CD4-positive, CD25-positive, alpha-beta regulatory T cell (primary cell): ENCODE measurements around the gene KLF11. TPM values are rescaled to one million over a fixed set of nuclear protein-coding genes. Genes with fewer than 3 reads are reported as not detected.
A peak's percentile ranks its signal among the peaks of the same experiment; 100 is the strongest.

ENCODE experiments used
- ATAC-seq, 2 donors: fragments of 150-1000 bp; cut with Tn5 transposase; one replicate each; pipeline ENCODE4 v1.10.0; 2021; ENCODE audit warnings: low read depth in 2 of 2, moderate number of reproducible peaks in 2 of 2, moderate library complexity in 1 of 2
- DNase-seq, 3 donors: peaks; one replicate each; pipeline versions ENCODE4 v3.0.0 to v3.0.0-alpha.2; 2012 to 2022; ENCODE audit warnings: mixed read lengths in 1 of 3
- H3K27ac ChIP-seq: one replicate; pipeline ENCODE4 v1.7.0; 2013; ENCODE audit warnings: mild to moderate bottlenecking, low read length; ENCODE audit not compliant: insufficient read depth, poor library complexity, severe bottlenecking
- H3K27me3 ChIP-seq: one replicate; pipeline ENCODE4 v1.7.0; 2013; ENCODE audit warnings: low read length; ENCODE audit not compliant: control insufficient read depth, insufficient read depth
- H3K36me3 ChIP-seq: one replicate; pipeline ENCODE4 v1.7.0; 2013; ENCODE audit warnings: mild to moderate bottlenecking, low read length, moderate library complexity; ENCODE audit not compliant: control insufficient read depth, insufficient read depth
- H3K4me1 ChIP-seq: 2 replicates; pipeline ENCODE4 v1.7.0; 2013; ENCODE audit warnings: mild to moderate bottlenecking, low read length; ENCODE audit not compliant: insufficient read depth, control insufficient read depth, poor library complexity, severe bottlenecking
- H3K4me3 ChIP-seq: one replicate; pipeline ENCODE4 v1.7.0; 2013; ENCODE audit warnings: low read depth, mild to moderate bottlenecking, low read length, moderate library complexity
- H3K9me3 ChIP-seq, 2 experiments: 1 replicate in 1 of 2; 2 replicates in 1 of 2; pipeline ENCODE4 v1.7.0; 2013; ENCODE audit warnings: low read length in 2 of 2, mild to moderate bottlenecking in 1 of 2, moderate library complexity in 1 of 2; ENCODE audit not compliant: control insufficient read depth in 2 of 2
- H3K27ac Mint-ChIP-seq, 3 donors: one replicate each; pipeline ENCODE4 v1.8.0; 2020 to 2022; ENCODE audit warnings: mild to moderate bottlenecking in 3 of 3, mixed read lengths in 3 of 3, moderate library complexity in 2 of 3
- H3K27me3 Mint-ChIP-seq: one replicate; pipeline ENCODE4 v1.8.0; 2022; ENCODE audit warnings: mild to moderate bottlenecking, mixed read lengths
- H3K36me3 Mint-ChIP-seq: one replicate; pipeline ENCODE4 v1.8.0; 2020; ENCODE audit warnings: mixed read lengths
- H3K4me1 Mint-ChIP-seq, 4 donors: one replicate each; pipeline ENCODE4 v1.8.0; 2020 to 2022; ENCODE audit warnings: mixed read lengths in 4 of 4, mild to moderate bottlenecking in 1 of 4
- H3K4me3 Mint-ChIP-seq, 4 donors: one replicate each; pipeline ENCODE4 v1.8.0; 2020 to 2022; ENCODE audit warnings: mild to moderate bottlenecking in 4 of 4, mixed read lengths in 4 of 4, moderate library complexity in 3 of 4
- H3K9me3 Mint-ChIP-seq, 7 donors: one replicate each; pipeline ENCODE4 v1.8.0; 2020 to 2022; ENCODE audit warnings: mixed read lengths in 7 of 7, mild to moderate bottlenecking in 3 of 7, moderate library complexity in 2 of 7
- polyA plus RNA-seq, 4 donors: library from polyadenylated mRNA; unstranded; fragments of 300-500 nt; fragmentation: Illumina TruSeq; gene quantifications; one replicate each; pipeline ENCODE4 v1.2.3, GENCODE V29; 2021
- total RNA-seq: library from RNA; stranded (reverse); gene quantifications from one replicate; pipeline ENCODE4 v1.2.3, GENCODE V29; 2022

The KLF11 gene
- total and polyA plus RNA-seq, 5 donors from 2014 or later, result 5.9 to 38.9 (median 11.8) TPM

DNA sequence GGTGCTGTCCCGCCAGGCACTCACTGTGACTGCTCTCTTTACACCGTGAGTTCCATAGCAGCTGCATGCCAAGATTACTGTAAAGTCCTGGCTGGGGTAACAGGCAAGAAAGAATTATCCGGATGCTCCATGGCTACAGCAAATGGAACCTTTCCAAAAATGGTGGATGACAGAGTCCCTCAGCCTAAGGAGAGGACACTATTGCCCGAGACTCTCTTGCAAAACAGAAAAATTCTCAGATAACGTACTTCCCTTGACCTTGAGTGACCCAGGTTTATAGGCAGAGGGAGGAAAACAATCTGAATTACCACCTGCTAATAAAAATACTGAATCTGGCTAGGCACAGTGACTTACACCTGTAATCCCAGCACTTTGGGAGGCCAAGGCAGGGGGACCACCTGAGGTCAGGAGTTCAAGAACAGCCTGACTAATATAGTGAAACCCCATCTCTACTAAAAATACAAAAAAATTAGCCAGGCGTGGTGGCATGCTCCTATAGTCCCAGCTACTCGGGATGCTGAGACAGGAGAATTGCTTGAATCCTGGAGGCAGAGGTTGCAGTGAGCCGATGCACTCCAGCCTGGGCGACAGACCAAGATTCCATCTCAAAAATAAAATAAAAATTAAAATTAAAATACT is 32.3 kb downstream of the KLF11 start:
- H3K36me3 ChIP-seq, result no peaks in the 10 kb centered on the region
- H3K4me3 ChIP-seq, result no peak overlapping the region
- no peaks in the 10 kb centered on the region for H3K9me3 ChIP-seq
- H3K36me3 Mint-ChIP-seq, result no peaks in the 10 kb centered on the region
- DNase-seq (no peak), ATAC-seq (no peak)
- H3K4me1 ChIP-seq, result peaks cover 19% of the 10 kb centered on the region
- no peaks in the 10 kb centered on the region for H3K9me3 Mint-ChIP-seq
- H3K27ac Mint-ChIP-seq, result no peak overlapping the region
- peaks cover 5 to 18% (median 10%) of the 10 kb centered on the region in 4 donors for H3K4me1 Mint-ChIP-seq
- peaks cover 67% of the 10 kb centered on the region for H3K27me3 Mint-ChIP-seq
- H3K27me3 ChIP-seq, result peaks cover 20% of the 10 kb centered on the region
- H3K27ac ChIP-seq, result no peak overlapping the region
- no peak overlapping the region for H3K4me3 Mint-ChIP-seq

DNA sequence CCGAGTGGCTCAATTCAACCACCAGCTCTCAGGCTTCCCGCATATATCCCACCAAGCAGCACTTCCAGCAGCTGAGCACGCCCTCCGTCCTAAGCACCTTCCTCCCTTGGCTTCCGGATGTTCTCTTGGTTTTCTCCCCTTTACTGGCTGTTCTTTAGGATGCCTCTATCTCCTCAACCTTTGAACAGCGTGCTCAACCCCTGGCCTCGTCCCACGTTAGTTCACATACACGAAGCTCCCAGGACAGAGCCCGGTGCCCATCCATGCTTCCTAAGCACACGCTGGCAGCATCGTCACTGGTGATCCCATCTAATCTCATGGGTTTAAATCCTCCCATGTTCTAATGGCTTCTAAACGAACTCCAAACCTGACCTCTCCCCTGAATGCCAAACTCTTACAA is 33.2 kb downstream of the KLF11 start:
- DNase-seq, result no peak
- ATAC-seq, result no peak
- Histone ChIP-seq H3K36me3 (no peaks in the 10 kb centered on the region), H3K27me3 (peaks cover 25% of the 10 kb centered on the region), H3K4me1 (peaks cover 27% of the 10 kb centered on the region), H3K27ac (no peak overlapping the region), H3K9me3 (no peaks in the 10 kb centered on the region), H3K4me3 (no peak overlapping the region)
- peaks cover 70% of the 10 kb centered on the region for H3K27me3 Mint-ChIP-seq
- H3K9me3 Mint-ChIP-seq, result no peaks in the 10 kb centered on the region
- H3K4me3 Mint-ChIP-seq, result no peak overlapping the region
- H3K36me3 Mint-ChIP-seq, result no peaks in the 10 kb centered on the region
- H3K27ac Mint-ChIP-seq, result no peak overlapping the region
- peaks cover 9 to 25% (median 15%) of the 10 kb centered on the region in 4 donors for H3K4me1 Mint-ChIP-seq

DNA sequence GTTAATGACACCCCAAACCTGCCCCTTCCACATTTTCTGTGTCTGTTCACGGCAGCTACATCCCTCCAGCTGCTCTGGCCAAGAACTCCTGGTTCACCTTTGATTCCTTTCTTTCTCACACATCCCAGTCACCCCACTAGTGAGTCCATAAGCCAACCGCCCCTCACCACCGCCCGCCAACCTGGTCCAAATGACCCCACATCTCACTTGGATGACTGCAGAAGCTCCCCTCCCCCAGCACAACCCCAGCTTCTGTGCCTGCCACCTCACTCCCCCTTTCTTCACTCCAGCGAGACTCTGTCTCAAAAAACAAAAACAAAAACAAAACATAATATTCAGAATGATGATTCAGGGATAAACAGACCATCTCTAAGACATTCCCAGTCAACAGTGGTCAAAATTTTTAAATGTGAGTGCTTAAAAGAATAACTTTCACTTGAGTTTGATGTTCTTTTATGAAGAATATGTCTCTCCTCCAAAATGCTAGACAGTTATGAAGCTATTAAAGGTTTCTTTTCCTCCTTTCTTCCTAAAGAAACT is 33.7 kb downstream of the KLF11 start:
- peaks cover 75% of the 10 kb centered on the region for H3K27me3 Mint-ChIP-seq
- peak overlapping the region in 1 of 4 donors; percentile 61 for H3K4me3 Mint-ChIP-seq

DNA sequence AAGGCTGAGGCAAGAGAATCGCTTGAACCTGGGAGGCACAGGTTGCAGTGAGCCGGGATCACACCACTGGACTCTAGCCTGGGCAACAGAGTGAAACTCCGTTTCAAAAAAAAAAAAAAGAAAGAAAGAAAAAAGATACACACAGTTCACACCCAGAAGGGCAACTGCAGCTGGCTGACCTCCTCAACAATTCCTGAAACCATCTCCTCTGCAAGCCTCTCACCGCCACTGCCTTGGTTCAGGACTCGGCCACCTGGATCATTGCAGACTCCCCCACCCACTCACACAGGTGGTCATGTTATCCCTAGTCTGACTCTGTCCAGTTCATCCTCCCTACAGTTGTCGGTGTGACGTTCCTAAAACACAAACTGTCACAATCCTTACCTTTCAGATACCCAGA is 34.7 kb downstream of the KLF11 start:
- DNase-seq (no peak), ATAC-seq (no peak)
- Mint-ChIP-seq H3K36me3 (no peaks in the 10 kb centered on the region), H3K27ac (no peak overlapping the region), H3K9me3 (peaks cover 0 to 1% (median 0%) of the 10 kb centered on the region in 7 donors), H3K4me3 (peak overlapping the region; percentile 16 to 88 (median 28)), H3K4me1 (peaks cover 6 to 21% (median 14%) of the 10 kb centered on the region in 4 donors), H3K27me3 (peaks cover 72% of the 10 kb centered on the region)
- Histone ChIP-seq H3K4me1 (peaks cover 23% of the 10 kb centered on the region), H3K4me3 (no peak overlapping the region), H3K27me3 (peaks cover 27% of the 10 kb centered on the region), H3K9me3 (no peaks in the 10 kb centered on the region), H3K36me3 (no peaks in the 10 kb centered on the region), H3K27ac (no peak overlapping the region)

More for the DNA sequence above, 33.7 kb downstream of the KLF11 start:
- Histone ChIP-seq H3K4me3 (no peak overlapping the region), H3K9me3 (no peaks in the 10 kb centered on the region), H3K27me3 (peaks cover 25% of the 10 kb centered on the region), H3K36me3 (no peaks in the 10 kb centered on the region), H3K27ac (no peak overlapping the region), H3K4me1 (peaks cover 28% of the 10 kb centered on the region)
- peaks cover 0 to 1% (median 0%) of the 10 kb centered on the region in 7 donors for H3K9me3 Mint-ChIP-seq
- H3K4me1 Mint-ChIP-seq, result peaks cover 9 to 25% (median 15%) of the 10 kb centered on the region in 4 donors
- H3K27ac Mint-ChIP-seq, result no peak overlapping the region
- no peak for ATAC-seq
- no peak for DNase-seq
- H3K36me3 Mint-ChIP-seq, result no peaks in the 10 kb centered on the region

DNA sequence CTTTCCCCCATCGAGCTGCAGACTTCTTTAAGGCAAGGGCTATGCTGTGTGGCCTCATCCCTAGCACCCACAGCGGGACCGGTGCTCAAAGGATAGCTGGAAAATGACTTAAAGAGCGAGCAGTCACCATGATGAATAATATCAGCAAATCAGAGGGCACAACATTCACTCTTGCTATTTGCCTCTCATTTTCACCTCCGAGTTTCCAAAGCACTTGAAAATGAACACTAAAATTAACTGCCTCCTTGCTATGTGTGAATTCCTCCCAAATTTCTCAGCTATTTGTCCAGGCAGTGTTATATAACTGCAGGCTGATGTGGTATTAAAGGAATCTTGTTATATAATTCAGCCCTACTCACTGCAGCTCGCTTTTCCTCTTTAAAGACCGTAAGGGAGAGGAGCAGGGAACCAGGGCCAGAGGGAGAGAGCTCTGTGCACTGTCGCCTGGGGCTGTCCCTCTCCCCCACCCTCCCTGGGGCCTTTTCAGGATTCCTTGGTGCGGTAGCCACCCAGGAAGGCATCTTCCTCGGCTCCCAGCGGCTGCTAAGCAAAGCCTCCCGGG is 35.4 kb downstream of the KLF11 start:
- H3K36me3 Mint-ChIP-seq, result no peaks in the 10 kb centered on the region
- Histone ChIP-seq H3K27ac (no peak overlapping the region), H3K4me3 (no peak overlapping the region), H3K27me3 (peaks cover 33% of the 10 kb centered on the region), H3K36me3 (no peaks in the 10 kb centered on the region), H3K4me1 (peaks cover 23% of the 10 kb centered on the region), H3K9me3 (no peaks in the 10 kb centered on the region)
- H3K4me1 Mint-ChIP-seq, result peaks cover 6 to 22% (median 15%) of the 10 kb centered on the region in 4 donors
- H3K27me3 Mint-ChIP-seq, result peaks cover 75% of the 10 kb centered on the region
- H3K4me3 Mint-ChIP-seq, result peak overlapping the region; percentile 86 to 92 (median 87)
- no peak overlapping the region for H3K27ac Mint-ChIP-seq
- ATAC-seq (no peak), DNase-seq (no peak)
- H3K9me3 Mint-ChIP-seq, result peaks cover 0 to 1% (median 0%) of the 10 kb centered on the region in 7 donors

DNA sequence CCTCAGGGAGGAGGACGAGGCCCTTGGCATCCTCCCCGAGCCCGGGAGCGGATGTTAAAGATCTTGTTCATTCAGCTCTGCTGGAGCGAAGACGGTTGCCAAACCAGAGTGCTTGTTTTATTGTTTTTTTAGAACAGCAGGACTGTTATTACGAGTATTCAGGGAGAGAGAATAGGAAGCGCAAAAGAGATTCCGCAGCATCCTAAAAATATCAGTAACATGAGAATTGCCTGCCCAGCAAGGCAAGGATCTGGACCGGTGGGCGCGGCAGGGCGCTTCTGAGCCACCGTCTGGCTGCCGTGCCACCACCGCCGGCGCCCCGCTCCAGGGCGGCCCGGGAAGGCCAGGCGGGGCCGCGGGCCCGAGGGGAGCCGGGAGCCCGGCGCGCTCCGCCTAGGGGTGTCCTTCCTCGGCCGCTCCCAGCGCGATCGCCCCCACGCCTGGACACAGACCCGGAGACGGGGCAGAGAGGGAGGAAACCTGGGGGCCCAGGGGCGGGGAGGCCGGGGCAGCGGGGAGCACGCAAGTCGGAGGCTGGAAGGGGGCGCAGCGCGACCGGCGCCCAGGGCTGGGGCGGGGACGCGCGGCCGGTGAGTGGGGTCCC is 36.0 kb downstream of the KLF11 start:
- Histone ChIP-seq H3K36me3 (no peaks in the 10 kb centered on the region), H3K27me3 (peaks cover 39% of the 10 kb centered on the region), H3K9me3 (no peaks in the 10 kb centered on the region), H3K27ac (no peak overlapping the region), H3K4me3 (no peak overlapping the region), H3K4me1 (peaks cover 23% of the 10 kb centered on the region)
- H3K27ac Mint-ChIP-seq, result peak overlapping the region in 1 of 3 donors; percentile 66
- peaks cover 75% of the 10 kb centered on the region for H3K27me3 Mint-ChIP-seq
- peak overlapping the region; percentile 86 to 92 (median 87) for H3K4me3 Mint-ChIP-seq
- peaks cover 0 to 1% (median 0%) of the 10 kb centered on the region in 7 donors for H3K9me3 Mint-ChIP-seq
- H3K4me1 Mint-ChIP-seq, result peaks cover 6 to 22% (median 15%) of the 10 kb centered on the region in 4 donors
- ATAC-seq (peak in 1 of 2 donors; percentile 40), DNase-seq (peak in 1 of 3 donors; percentile 42)
- no peaks in the 10 kb centered on the region for H3K36me3 Mint-ChIP-seq

DNA sequence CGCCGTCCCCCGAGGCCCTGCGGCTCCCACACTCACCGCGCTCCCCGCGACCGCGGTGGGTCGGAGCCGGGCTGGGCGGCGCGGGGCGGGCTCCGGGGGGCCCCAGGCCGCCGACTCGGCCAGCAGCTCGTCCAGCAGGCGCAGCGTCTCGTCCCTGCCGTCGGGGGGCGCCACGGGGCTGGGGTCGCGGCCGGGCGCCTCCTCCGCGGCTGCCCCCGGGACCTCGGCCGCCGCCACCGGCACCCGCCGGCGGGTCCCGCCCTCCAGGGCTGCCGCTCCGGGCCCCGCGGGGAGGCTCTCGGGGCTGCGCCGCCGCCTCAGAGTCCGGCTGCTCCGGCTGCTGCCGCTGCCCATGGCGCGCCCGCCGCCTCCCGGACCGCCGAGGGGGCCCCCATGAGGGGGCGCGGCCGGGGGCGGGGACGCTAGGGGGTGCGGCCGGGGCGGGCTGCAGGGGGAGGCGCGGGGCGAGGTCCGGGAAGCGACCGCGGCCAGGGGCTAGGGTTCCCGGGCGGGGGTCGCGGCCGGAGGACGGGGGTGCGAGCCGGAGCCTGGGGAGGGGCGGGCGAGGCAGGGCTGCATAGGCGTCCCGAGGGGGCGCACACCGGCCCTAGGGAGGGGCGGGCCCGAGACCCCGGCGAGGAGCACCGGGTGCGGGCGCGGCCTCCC is 36.7 kb downstream of the KLF11 start, which contains the start of gene CYS1:
Gene CYS1 (minus strand): TSS at position 542 of the 666 bp plus-strand sequence. CDS start 188 bp downstream, at position 354.
- H3K36me3 Mint-ChIP-seq, result no peaks in the 10 kb centered on the region
- peak; percentile 18 to 22 for ATAC-seq
- Histone ChIP-seq H3K36me3 (no peaks in the 10 kb centered on the region), H3K9me3 (no peaks in the 10 kb centered on the region), H3K4me3 (peak within 1 kb of the TSS; percentile 58), H3K27ac (no peak within 1 kb of the TSS), H3K27me3 (peaks cover 40% of the 10 kb centered on the region), H3K4me1 (peaks cover 23% of the 10 kb centered on the region)
- no peak for DNase-seq
- H3K4me1 Mint-ChIP-seq, result peaks cover 6 to 22% (median 15%) of the 10 kb centered on the region in 4 donors
- H3K27ac Mint-ChIP-seq, result peak within 1 kb of the TSS in 1 of 3 donors; percentile 66
- peaks cover 74% of the 10 kb centered on the region for H3K27me3 Mint-ChIP-seq
- peak within 1 kb of the TSS; percentile 86 to 92 (median 87) for H3K4me3 Mint-ChIP-seq
- H3K9me3 Mint-ChIP-seq, result peaks cover 0 to 1% (median 0%) of the 10 kb centered on the region in 7 donors
